ENCODE data around the gene SYNE3.

DNA sequence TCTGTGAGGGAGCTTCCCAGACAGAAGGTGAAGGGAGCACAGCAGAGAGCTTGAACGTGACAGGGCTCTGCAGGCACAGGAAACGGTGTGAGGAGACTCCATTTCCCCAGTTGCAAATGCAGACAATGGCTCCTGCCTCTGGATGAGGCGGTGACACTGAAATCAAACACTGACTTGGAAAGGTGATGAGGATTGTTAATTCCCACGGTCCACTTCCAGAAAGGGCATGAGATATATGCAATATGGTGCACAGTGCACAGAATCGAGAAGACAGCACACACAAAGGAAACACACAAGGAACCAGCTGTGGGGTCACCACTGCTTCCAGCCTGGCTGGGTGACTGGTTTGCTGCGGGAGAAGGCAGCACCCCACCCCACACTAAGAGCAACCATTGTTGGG lies 42.0 kb downstream of the SYNE3 start:
- TF ChIP-seq, protein P1, sequence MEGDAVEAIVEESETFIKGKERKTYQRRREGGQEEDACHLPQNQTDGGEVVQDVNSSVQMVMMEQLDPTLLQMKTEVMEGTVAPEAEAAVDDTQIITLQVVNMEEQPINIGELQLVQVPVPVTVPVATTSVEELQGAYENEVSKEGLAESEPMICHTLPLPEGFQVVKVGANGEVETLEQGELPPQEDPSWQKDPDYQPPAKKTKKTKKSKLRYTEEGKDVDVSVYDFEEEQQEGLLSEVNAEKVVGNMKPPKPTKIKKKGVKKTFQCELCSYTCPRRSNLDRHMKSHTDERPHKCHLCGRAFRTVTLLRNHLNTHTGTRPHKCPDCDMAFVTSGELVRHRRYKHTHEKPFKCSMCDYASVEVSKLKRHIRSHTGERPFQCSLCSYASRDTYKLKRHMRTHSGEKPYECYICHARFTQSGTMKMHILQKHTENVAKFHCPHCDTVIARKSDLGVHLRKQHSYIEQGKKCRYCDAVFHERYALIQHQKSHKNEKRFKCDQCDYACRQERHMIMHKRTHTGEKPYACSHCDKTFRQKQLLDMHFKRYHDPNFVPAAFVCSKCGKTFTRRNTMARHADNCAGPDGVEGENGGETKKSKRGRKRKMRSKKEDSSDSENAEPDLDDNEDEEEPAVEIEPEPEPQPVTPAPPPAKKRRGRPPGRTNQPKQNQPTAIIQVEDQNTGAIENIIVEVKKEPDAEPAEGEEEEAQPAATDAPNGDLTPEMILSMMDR (IDR thresholded peaks at IDR 0.05; ENCODE audit: insufficient read depth, low read depth, low read length): no peak
- no peak for TF ChIP-seq EZH2 (IDR thresholded peaks at IDR 0.05; ENCODE audit: insufficient read depth, low read length)

All from astrocyte (in vitro differentiated cells and primary cell).